Smooth muscle cell (in vitro differentiated cells): ENCODE results near the gene SOX5. TPM values are rescaled to one million over a fixed set of nuclear protein-coding genes. Genes with fewer than 3 reads are reported as not detected.
A peak's percentile ranks its signal among the peaks of the same experiment; 100 is the strongest.

ENCODE experiments used
- DNase-seq: peaks from one replicate; lab custom pipeline; 2025; ENCODE audit not compliant: unreplicated experiment; lab: John Stamatoyannopoulos, UW
- H2AFZ ChIP-seq: fragments of 200-600 bp; sonication (generic); 2 replicates; pipeline ENCODE4 v1.6.0; 2016; ENCODE audit warnings: antibody characterized with exemption, low read depth, mild to moderate bottlenecking
- H3F3A ChIP-seq: fragments of 200-600 bp; sonication (generic); 2 replicates; pipeline ENCODE4 v1.6.0; 2017; ENCODE audit warnings: antibody characterized with exemption, low read depth
- H3K27ac ChIP-seq: fragments of 200-600 bp; sonication (generic); 2 replicates; pipeline ENCODE4 v1.5.1; 2016; ENCODE audit warnings: low read depth, mild to moderate bottlenecking
- H3K27me3 ChIP-seq: fragments of 200-600 bp; sonication (generic); 2 replicates; pipeline ENCODE4 v1.6.1; 2016; ENCODE audit warnings: low read depth, mild to moderate bottlenecking
- H3K36me3 ChIP-seq: fragments of 200-600 bp; sonication (generic); 2 replicates; pipeline ENCODE4 v1.5.1; 2016; ENCODE audit warnings: low read depth
- H3K4me1 ChIP-seq: fragments of 200-600 bp; sonication (generic); 2 replicates; pipeline ENCODE4 v1.5.1; 2016; ENCODE audit warnings: low read depth
- H3K4me2 ChIP-seq: fragments of 200-600 bp; sonication (generic); 2 replicates; pipeline ENCODE4 v1.6.0; 2016; ENCODE audit warnings: mild to moderate bottlenecking
- H3K4me3 ChIP-seq: fragments of 200-600 bp; sonication (generic); 2 replicates; pipeline ENCODE4 v1.5.1; 2016; ENCODE audit warnings: mild to moderate bottlenecking
- H3K79me2 ChIP-seq: fragments of 200-600 bp; sonication (generic); 2 replicates; pipeline ENCODE4 v1.6.0; 2016; ENCODE audit warnings: low read depth, mild to moderate bottlenecking
- H3K9ac ChIP-seq: fragments of 200-600 bp; sonication (generic); 2 replicates; pipeline ENCODE4 v1.6.0; 2016; ENCODE audit warnings: low read depth
- H3K9me3 ChIP-seq: fragments of 200-600 bp; sonication (generic); replicated peaks from 2 replicates; pipeline ENCODE4 v1.5.1; 2016; ENCODE audit warnings: low read depth
- H4K20me1 ChIP-seq: fragments of 200-600 bp; sonication (generic); 2 replicates; pipeline ENCODE4 v1.6.0; 2016; ENCODE audit warnings: low read depth
- WGBS: methylation state at CpG from one replicate; pipeline ENCODE4 v1.1.7; 2016; ENCODE audit warnings: low lambda C conversion rate; 5-methylcytosine and 5-hydroxymethylcytosine counted together
- polyA plus RNA-seq: library from polyadenylated mRNA; unstranded; fragments of >200 nt; fragmentation: Nextera tagmentation; extraction: Ambion mirVana; gene quantifications from 2 replicates; pipeline ENCODE4 v1.2.1, GENCODE V29; 2016
- total RNA-seq: library from RNA; depleted of rRNA; stranded (reverse); fragments of >200 nt; gene quantifications from 2 replicates; pipeline ENCODE4 v1.2.3, GENCODE V29; 2014
- TF ChIP-seq, protein P1 (sequence below): fragments of 200-600 bp; sonication (generic); IDR thresholded peaks from 2 replicates; pipeline ENCODE4 v1.5.1; 2017; ENCODE audit warnings: borderline replicate concordance, mild to moderate bottlenecking, antibody characterized with exemption; ENCODE audit not compliant: insufficient read depth, poor library complexity, severe bottlenecking

SOX5 gene
- total and polyA plus RNA-seq, 2 experiments from 2014 or later = 22.3 to 47.8 TPM

DNA sequence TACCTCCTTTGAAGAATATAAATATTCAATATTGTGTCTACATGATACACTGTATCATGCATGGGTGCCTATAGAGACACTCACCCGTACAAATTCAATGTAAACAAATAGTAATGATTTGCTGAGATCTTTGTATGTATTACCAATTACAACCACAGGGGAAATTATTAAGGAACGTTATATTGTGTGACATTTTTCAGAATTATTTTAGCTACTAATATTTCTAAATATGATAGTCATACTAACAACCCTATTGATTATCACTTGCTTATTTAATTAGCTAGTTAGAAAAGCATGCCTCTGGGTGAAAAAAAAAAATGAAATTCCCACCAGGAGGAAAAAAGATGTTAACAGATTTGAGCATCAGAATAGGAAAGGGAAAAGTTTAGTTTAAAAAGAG is 2.1 kb downstream of the SOX5 start:
- peak overlapping the region; percentile 98 for H3K4me2 ChIP-seq

GRCh38 chr12:23945249-23945648 is 4.2 kb downstream of the SOX5 start:
- H3K27ac ChIP-seq = no peak overlapping the region
- TF ChIP-seq, protein P1, sequence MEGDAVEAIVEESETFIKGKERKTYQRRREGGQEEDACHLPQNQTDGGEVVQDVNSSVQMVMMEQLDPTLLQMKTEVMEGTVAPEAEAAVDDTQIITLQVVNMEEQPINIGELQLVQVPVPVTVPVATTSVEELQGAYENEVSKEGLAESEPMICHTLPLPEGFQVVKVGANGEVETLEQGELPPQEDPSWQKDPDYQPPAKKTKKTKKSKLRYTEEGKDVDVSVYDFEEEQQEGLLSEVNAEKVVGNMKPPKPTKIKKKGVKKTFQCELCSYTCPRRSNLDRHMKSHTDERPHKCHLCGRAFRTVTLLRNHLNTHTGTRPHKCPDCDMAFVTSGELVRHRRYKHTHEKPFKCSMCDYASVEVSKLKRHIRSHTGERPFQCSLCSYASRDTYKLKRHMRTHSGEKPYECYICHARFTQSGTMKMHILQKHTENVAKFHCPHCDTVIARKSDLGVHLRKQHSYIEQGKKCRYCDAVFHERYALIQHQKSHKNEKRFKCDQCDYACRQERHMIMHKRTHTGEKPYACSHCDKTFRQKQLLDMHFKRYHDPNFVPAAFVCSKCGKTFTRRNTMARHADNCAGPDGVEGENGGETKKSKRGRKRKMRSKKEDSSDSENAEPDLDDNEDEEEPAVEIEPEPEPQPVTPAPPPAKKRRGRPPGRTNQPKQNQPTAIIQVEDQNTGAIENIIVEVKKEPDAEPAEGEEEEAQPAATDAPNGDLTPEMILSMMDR = no peak
- H3F3A ChIP-seq = no peaks in the 10 kb centered on the region
- no peaks in the 10 kb centered on the region for H3K9me3 ChIP-seq
- WGBS = 95% methylated on average over 2 of the region's 2 CpGs
- no peak for DNase-seq
- peaks cover 97% of the 10 kb centered on the region for H3K79me2 ChIP-seq
- no peaks in the 10 kb centered on the region for H3K27me3 ChIP-seq
- H2AFZ ChIP-seq = no peak overlapping the region
- H3K36me3 ChIP-seq = no peaks in the 10 kb centered on the region
- no peak overlapping the region for H3K4me3 ChIP-seq
- peak overlapping the region; percentile 98 for H3K4me2 ChIP-seq
- no peak overlapping the region for H3K9ac ChIP-seq
- peaks cover 73% of the 10 kb centered on the region for H3K4me1 ChIP-seq
- peaks cover 40% of the 10 kb centered on the region for H4K20me1 ChIP-seq

More for the DNA sequence above, 2.1 kb downstream of the SOX5 start:
- no peak overlapping the region for H3K9ac ChIP-seq
- H3K79me2 ChIP-seq = peaks cover 76% of the 10 kb centered on the region
- H3K4me1 ChIP-seq = peaks cover 68% of the 10 kb centered on the region
- WGBS = 68% methylated on average over 2 of the region's 2 CpGs
- no peaks in the 10 kb centered on the region for H3K27me3 ChIP-seq
- H3F3A ChIP-seq = no peaks in the 10 kb centered on the region
- DNase-seq = no peak
- peak overlapping the region; percentile 70 for H3K4me3 ChIP-seq
- H3K27ac ChIP-seq = no peak overlapping the region
- H4K20me1 ChIP-seq = peaks cover 26% of the 10 kb centered on the region
- TF ChIP-seq, protein P1 = peak; percentile 16
- H3K9me3 ChIP-seq = no peaks in the 10 kb centered on the region
- H2AFZ ChIP-seq = no peak overlapping the region
- no peaks in the 10 kb centered on the region for H3K36me3 ChIP-seq

- DNase-seq = no peak
- H3K79me2 ChIP-seq = peaks cover 98% of the 10 kb centered on the region
- H3F3A ChIP-seq = no peaks in the 10 kb centered on the region
- H3K36me3 ChIP-seq = no peaks in the 10 kb centered on the region
- peaks cover 74% of the 10 kb centered on the region for H3K4me1 ChIP-seq
- H3K9me3 ChIP-seq = no peaks in the 10 kb centered on the region
- no peaks in the 10 kb centered on the region for H3K27me3 ChIP-seq
- H4K20me1 ChIP-seq = peaks cover 45% of the 10 kb centered on the region
- H3K4me3 ChIP-seq = no peak overlapping the region
- no peak overlapping the region for H3K27ac ChIP-seq
- WGBS = 63% methylated on average over 5 of the region's 5 CpGs
- TF ChIP-seq, protein P1 = no peak
- no peak overlapping the region for H3K9ac ChIP-seq
- no peak overlapping the region for H2AFZ ChIP-seq
- peak overlapping the region; percentile 98 for H3K4me2 ChIP-seq
These were observed 5.4 kb downstream of the SOX5 start for GRCh38 chr12:23944067-23944466.

DNA sequence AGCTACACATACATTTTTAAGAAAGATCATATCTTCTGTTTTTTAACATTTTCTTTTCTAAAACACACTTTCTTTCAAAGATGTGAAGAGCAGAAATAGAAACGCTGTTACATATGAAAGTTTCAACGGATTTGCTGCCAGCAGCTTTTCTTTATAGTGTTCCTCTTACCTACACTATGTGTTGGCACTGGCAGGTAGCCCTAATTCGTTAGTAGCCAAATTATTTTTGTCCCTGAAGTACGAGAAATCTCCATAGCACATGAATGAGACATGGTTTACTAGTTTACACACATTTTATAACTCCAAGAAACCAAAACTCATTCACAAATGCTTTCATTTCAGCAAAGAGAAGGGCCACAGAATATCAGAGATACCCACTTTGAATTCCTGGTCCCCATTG is 6.6 kb downstream of the SOX5 start:
- Histone ChIP-seq H3K27ac (no peak overlapping the region), H3K9me3 (no peaks in the 10 kb centered on the region), H2AFZ (no peak overlapping the region), H3K9ac (no peak overlapping the region), H3F3A (no peaks in the 10 kb centered on the region), H3K27me3 (no peaks in the 10 kb centered on the region), H3K36me3 (no peaks in the 10 kb centered on the region), H3K79me2 (peaks cover 98% of the 10 kb centered on the region), H3K4me2 (peak overlapping the region; percentile 98), H3K4me1 (peaks cover 75% of the 10 kb centered on the region), H4K20me1 (peaks cover 45% of the 10 kb centered on the region), H3K4me3 (no peak overlapping the region)
- TF ChIP-seq, protein P1 = no peak
- DNase-seq = no peak
- 92% methylated on average over 4 of the region's 4 CpGs for WGBS
